ENCODE results near the gene LAMA2.

- TF ChIP-seq EZH2 (IDR thresholded peaks at IDR 0.05; ENCODE audit: insufficient read depth, low read length) (no peak), CTCF (IDR thresholded peaks at IDR 0.05; ENCODE audit: insufficient read depth, low read depth, low read length) (no peak)
These were observed 353.1 kb downstream of the LAMA2 start for GRCh38 chr6:129236001-129236517.
